Lung microvascular endothelial cell (primary cell): Measurements from ENCODE around the gene FIBCD1. TPM values are rescaled to one million over a fixed set of nuclear protein-coding genes. Genes with fewer than 3 reads are reported as not detected.

Experiments
- DNase-seq, 2 donors: peaks; one replicate each; pipeline versions ENCODE4 v3.0.0 to v3.0.0-alpha.2; 2010; ENCODE audit warnings: low read depth in 2 of 2
- total RNA-seq: library from RNA; depleted of rRNA; stranded (reverse); fragments of >200 nt; gene quantifications from 2 replicates; pipeline ENCODE4 v1.2.1, GENCODE V29; 2014

FIBCD1 gene
- total RNA-seq, 1 donor from 2014 or later: not detected

GRCh38 chr9:130897105-130897751, 41.8 kb downstream of the FIBCD1 start:
- no peak for DNase-seq

GRCh38 chr9:130896233-130897014, 42.6 kb downstream of the FIBCD1 start, which contains the start of gene QRFP:
Gene QRFP, minus strand, starts transcription at chr9:130896812. Its CDS starts 2,974 bp downstream, at chr9:130893838.
- no peak for DNase-seq

- peak in 1 of 2 donors; percentile 17 for DNase-seq
Measured at GRCh38 chr9:130895481-130896232, 43.4 kb downstream of the FIBCD1 start.

- DNase-seq: no peak
Measured at GRCh38 chr9:130895038-130895437, 44.0 kb downstream of the FIBCD1 start.

- DNase-seq: no peak
Measured at GRCh38 chr9:130894546-130894945, 44.5 kb downstream of the FIBCD1 start.

- DNase-seq: peak; percentile 22 to 63
Measured at GRCh38 chr9:130893341-130894101, 45.5 kb downstream of the FIBCD1 start.

GRCh38 chr9:130892477-130893304, 46.4 kb downstream of the FIBCD1 start:
- DNase-seq: no peak

GRCh38 chr9:130891688-130892476, 47.2 kb downstream of the FIBCD1 start:
- DNase-seq: no peak

GRCh38 chr9:130890870-130891687, 48.0 kb downstream of the FIBCD1 start:
- DNase-seq: no peak

GRCh38 chr9:130890124-130890523, 48.9 kb downstream of the FIBCD1 start:
- DNase-seq: no peak

GRCh38 chr9:130888146-130888885, 50.7 kb downstream of the FIBCD1 start:
- DNase-seq: no peak

GRCh38 chr9:130887494-130888144, 51.4 kb downstream of the FIBCD1 start:
- no peak for DNase-seq

GRCh38 chr9:130886981-130887380, 52.1 kb downstream of the FIBCD1 start:
- DNase-seq: no peak

GRCh38 chr9:130885484-130886375, 53.3 kb downstream of the FIBCD1 start:
- DNase-seq: no peak

GRCh38 chr9:130884542-130885483, 54.2 kb downstream of the FIBCD1 start:
- DNase-seq: no peak
